ENCODE data around the gene SFT2D1.

SFT2D1 gene

GRCh38 chr6:166274739-166275370 lies 67.5 kb downstream of the SFT2D1 start:
- no peak for DNase-seq

GRCh38 chr6:166274163-166274562 lies 68.2 kb downstream of the SFT2D1 start:
- DNase-seq: no peak

GRCh38 chr6:166271376-166271765 lies 71.0 kb downstream of the SFT2D1 start:
- no peak for DNase-seq

GRCh38 chr6:166270706-166271375 lies 71.5 kb downstream of the SFT2D1 start:
- no peak for DNase-seq

Data from RPMI8226 (cell line).